Smooth muscle cell of the brain vasculature (primary cell): Measurements from ENCODE around the gene MC5R.

ENCODE experiments used
- DNase-seq: peaks from one replicate; pipeline ENCODE4 v3.0.0-alpha.2; 2012; ENCODE audit warnings: low read depth, low spot score

MC5R gene

DNA sequence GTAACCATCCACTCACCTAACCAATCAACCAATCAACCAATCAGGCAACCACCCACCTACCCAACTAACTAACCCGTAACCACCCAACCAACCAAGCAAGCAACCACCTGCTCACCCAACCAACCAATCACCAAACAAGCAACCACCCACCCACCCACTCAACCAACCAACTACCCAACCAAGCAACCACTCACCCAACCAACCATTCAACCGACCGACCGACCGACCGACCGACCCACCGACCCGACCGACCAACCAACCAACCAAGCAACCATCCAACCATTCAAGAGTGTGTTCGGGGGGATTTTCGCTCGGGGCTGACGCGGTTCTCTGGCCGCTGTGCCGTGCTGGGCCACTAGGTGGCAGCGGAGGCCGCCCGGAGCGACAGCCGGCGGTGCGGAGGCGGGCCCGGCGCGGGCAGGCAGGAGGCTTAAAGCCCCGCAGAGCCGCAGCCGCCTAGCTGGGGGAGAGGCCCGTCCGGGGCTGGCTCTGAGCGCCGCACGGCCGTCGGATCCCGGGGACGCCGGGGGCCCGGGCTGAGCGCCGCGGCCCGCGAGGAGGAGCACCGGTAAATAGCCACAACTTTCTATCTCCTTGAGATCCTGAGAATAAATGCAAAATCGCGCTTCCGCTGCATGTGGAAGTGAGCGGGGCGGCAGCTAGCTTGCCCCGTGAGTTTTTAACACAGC, at the start of gene MC5R:
Gene MC5R (plus strand): TSS at position 443 of the 689 bp plus-strand sequence. CDS start 1,617 bp downstream, outside the sequence.
- peak; percentile 1 for DNase-seq

DNA sequence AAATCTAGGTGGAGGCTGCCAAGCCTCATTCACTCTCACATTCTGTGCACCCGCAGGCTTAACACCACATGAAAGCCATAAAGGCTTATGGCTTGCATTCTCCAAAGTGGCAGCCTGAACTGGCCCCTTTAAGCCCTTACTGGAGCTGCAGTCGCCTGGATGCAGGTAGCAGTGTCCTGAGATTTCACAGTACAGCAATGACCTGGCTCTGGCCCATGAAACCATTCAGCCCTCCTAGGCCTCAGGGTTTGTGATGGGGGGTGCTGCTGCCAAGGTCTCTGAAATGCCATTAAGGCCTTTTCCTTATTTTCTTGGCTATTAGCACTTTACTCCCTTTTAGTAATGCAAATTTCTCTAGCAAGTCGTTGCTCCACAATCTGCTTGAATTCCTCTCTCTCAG, 48.9 kb upstream of the MC5R start:
- DNase-seq = no peak

- DNase-seq = no peak
These were observed 32.8 kb upstream of the MC5R start for GRCh38 chr18:13791181-13791580.

DNA sequence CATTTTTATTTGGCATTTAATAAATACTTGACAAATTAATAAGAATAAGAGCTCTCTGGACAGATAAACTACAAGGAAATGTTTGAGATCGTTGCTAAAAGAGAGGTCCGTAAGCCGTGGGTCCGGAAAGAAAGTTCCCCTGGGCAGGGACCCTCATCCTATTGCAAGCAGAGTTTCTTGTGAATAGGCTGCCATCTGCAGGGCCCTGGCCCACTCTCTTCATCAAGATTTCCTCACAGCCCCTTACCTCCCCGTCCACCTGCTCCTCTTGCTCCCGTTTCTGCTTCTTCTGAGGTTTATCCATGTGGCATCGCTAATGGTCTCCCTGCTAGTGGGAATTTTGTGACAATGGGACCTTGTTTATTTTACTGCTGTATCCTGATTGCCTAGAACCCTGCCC, 30.1 kb upstream of the MC5R start:
- DNase-seq = no peak

GRCh38 chr18:13796515-13796914, 27.4 kb upstream of the MC5R start:
- DNase-seq = no peak

DNA sequence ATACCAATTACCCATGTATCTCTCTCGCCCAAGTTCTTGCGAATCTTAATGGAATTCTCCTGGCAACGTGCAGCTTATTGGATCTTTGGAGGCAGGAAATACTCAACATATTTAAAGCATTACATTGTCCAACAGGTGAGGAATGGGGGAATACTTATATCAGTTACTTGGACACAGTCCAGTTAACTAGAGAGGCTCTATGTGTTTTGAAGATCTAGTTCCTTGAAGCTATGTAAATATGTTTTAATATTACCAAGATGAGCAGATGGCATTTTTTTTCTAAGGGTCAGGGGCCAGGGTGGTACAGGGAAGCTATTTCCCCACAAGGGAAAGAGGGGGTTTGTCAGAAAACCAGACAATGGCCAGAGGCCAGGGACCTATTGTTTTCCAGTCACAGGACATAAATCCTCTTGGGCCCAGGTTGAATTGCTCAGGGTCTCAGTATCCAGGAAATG, 26.8 kb upstream of the MC5R start:
- DNase-seq = no peak

GRCh38 chr18:13799396-13799795, 24.6 kb upstream of the MC5R start:
- DNase-seq = no peak

DNA sequence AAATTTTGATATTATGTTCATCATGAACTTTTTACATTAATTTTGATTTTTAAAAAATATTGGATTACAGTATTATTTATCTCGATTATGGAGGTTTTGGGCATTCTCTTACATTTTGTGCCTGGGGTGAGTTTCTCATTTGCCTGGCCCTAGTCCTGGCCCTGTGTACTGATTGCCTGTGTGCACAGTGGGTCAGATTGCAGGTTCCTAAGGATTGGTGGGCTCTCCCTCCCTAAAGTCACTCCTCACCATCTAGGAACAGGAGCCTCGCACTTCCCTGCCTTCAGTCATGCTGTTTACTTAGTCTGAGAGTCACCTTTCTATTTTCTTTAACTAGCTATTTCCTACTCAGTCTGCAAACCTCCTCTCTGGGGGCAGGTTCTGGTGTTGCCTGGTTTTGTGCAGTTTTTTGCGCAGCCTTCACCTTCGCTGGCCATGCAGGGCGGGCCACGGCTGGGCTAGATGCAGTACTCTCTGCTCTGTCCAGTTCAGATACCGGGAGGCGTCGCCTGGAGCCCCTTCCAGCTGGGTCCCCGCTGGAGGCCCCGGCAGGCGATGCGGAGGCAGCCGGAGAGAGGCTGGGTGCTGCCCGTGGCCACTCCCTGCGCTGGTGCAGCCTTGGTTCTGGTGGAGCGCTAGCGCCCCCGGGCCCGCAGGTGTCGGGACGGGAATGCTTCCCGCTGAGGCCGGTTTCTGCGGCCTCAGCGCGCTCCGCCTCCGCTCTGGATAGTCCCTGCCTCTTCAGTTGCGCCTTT, 23.3 kb upstream of the MC5R start:
- DNase-seq = no peak

DNA sequence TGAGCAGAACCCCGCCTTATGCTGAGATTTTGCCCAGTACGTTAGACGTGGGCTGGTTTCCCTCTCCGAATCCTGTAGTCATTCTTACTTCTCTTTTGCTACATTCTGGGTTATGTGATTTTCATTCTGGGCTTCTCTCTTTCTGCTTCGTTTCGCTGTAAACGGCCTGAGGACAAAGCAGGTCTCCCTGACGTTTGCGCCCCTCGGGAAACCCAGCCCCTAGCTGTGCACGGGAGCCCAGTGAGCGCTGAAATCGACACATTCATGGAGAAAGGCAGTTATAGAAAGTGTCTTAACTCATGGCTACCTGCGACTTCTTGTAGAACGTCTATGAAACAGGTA, 22.7 kb upstream of the MC5R start:
- DNase-seq = no peak

DNA sequence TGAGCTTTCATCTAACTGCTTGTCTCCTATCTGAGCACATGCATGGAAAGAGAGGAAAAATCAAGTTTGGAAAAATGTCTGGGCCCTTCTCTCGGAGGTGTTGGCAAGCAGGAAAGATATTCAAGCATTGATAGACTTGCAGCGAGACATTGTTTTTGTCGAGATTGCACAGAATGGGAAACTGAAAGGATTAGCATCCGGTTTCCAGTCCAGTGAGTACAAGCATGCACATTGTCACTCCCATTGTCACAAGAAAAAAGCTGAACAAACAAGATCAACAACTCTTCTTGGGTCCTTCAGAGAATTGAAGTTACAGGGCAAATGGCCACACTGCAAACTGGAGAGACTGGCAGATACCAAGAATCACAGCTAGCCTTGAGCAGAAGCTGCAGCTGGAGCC, 19.6 kb upstream of the MC5R start:
- DNase-seq = no peak

- DNase-seq = no peak
These were observed 15.5 kb upstream of the MC5R start for GRCh38 chr18:13808294-13809042.

DNA sequence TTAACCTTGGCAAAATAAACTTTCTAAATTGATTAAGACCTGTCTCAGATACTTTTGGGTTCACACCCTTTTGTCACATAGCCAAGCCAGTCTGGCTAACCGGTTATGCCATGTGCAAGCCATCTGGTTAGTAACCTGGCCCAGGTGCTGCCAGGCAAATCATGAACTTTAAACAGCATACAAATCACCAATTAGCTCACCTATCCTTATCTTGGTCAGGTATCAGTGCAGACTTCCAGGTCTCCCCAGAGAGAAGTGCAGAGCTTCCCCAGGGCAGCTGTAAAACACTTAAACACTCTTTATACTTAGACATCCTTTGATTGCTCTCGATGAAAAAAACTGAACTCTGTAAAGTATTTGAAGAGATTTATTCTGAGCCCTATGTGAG, 14.9 kb upstream of the MC5R start:
- no peak for DNase-seq

DNA sequence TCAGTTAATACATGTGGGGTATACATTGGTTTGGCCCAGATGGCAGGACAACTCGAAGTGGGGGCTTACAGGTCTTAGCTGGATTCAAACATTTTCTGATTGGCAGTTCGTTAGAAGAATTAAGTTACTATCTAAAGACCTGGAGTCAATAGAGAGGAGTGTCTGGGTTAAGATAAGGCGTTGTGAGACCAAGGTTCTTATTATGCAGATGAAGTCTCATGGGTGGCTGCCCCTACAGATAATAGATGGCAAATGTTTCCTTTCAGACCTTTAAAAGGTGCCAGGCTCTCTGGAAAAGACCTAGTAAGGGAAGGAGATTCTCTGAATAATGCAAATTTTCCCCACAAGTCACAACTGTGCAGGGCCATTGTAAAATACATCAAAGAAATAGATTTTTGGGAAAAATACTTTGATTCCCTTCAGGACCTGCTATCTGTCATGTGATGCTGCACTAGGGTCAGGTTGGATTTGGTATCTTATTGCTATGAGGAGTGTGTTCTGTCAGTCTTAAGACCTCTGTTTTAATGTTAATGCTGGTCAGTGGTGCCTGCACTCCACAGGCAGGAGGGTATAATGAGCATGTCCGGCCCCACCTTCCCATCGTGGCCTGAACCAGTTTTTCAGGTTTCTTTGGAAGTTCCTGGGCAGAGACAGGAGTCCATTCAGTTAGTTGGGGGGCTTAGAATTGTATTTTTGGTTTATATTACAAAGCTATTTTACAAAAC, 14.3 kb upstream of the MC5R start:
- DNase-seq = no peak

DNA sequence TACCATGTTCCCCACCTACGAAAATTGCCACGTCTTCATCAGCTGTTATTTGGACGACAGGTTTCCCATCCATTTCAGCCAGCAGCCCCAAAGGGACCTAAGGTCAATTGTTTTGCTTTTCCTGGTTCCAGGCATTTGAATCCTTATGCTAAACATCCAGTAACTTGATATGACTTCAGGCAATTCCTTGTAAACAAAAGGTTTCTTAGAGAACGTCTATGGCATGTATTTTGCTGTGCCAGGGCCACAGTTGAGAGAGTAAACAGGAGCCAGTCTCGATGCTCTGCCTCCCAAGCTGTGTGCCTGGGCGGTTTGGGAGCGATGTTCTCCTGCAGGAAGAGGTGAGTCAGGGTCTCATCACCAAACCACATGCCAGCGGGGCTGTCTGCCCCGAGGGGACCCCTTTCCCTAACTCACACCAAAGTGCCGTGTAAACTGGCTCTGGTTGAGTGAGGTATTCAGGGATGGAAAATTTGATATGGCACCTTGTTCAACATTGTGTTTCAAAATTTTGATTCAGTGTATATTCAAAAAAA, 12.9 kb upstream of the MC5R start:
- DNase-seq = no peak

GRCh38 chr18:13811993-13812392, 12.0 kb upstream of the MC5R start:
- DNase-seq = no peak

DNA sequence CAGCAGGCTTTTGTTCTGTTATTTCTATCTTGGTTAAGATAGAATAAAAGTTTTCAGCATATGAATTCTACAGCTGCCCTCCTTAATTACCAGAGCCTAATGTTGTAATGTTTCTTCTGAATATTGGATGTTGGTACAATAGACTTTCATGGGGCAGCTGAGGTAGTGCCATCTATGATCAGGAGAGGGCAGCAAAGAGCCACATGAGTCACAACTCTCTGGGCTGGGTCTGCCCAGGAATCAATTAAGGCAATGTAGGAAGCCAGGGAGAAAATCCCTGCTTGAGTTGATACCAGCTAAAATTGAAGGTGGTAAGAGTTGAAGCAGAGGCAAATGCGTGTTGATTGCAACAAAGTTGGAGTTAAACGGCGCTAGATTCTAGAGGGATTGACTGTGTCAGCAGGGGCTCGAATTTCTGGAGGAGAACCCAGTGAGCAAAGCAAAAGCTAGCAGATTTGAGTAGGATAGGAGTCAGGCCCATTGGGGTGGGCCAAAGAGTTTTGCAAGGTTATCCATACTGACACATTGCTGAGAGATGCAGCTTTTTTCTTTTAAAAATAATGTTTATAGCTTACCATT, 10.6 kb upstream of the MC5R start:
- peak; percentile 24 for DNase-seq

- DNase-seq = no peak
These were observed 2.3 kb downstream of the MC5R start for GRCh38 chr18:13826209-13826608.

GRCh38 chr18:13831864-13832508, 8.0 kb downstream of the MC5R start:
- DNase-seq = no peak

DNA sequence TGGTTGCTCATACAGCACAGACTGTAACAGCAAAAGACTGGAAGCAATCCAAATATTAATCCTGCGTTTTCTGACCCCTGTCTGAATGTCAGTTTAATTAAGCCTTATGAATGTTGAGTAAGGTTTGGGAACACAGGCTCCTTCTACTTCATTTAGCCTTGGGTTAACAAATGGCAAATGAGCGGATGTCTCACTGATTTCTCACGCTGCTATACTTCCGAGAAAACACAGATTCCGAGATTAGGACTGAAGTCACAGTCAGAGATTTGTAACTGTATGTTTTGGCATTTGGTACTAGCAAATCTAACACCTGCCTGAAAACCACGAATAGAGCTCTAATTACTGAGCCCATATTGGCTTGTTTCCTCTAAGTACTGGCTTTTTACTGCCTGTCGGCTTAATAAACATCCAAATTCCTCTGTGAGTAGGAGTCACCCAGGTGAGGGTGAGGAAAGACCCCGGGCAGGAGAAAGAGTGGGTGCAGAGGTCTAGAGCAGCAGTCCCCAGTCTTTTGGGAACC, 10.6 kb downstream of the MC5R start:
- no peak for DNase-seq

DNA sequence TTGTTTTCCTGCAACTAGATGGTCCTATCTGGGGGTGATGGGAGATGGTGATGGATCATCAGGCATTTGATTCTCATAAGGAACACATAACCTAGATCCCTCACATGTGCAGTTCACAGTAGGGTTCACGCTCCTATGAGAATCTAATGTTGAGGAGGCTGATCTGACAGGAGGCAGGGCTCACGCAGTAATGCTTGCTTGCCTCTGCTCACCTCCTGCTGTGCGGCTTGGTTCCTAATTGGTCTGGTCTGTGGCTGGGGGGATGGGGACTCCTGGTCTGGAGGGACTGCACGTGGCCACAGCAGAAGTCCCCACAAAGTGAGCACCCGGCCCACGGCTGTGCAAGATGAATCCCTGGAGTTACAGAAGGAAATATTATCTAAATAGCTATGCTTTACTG, 11.3 kb downstream of the MC5R start:
- no peak for DNase-seq

DNA sequence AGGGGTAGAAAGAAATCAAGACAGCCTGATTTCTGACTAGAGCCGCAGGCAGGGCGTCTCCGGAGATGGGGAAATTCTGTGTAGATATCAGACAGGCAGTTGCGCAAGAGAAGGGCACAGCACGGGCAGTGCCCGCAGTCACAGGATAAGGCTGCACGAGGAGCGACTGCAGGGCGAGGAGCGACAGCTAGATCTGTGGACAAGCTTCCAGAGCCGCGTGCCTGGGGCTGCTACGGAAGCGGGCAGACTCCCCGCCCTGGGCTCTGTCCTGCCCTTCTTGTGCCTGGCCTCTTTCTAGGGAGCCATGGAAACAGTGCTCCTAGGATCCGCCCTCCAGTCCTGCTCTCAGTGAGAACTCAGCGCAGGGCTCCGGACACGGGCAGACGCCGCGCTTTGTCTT, 12.6 kb downstream of the MC5R start:
- no peak for DNase-seq
